GM18907 (cell line): ENCODE measurements around the gene TSSK2.
"Not testable (repeated sequence)": the region's sequence is repeated elsewhere in the genome, so short reads cannot be mapped to it uniquely, and the experiment has no call there.

ENCODE experiments used
- ATAC-seq: cut with Tn5 transposase; IDR thresholded peaks from one replicate; pipeline ENCODE4 v1.9.1; 2021; ENCODE audit warnings: mild to moderate bottlenecking, moderate library complexity; ENCODE audit not compliant: unreplicated experiment

Gene TSSK2

DNA sequence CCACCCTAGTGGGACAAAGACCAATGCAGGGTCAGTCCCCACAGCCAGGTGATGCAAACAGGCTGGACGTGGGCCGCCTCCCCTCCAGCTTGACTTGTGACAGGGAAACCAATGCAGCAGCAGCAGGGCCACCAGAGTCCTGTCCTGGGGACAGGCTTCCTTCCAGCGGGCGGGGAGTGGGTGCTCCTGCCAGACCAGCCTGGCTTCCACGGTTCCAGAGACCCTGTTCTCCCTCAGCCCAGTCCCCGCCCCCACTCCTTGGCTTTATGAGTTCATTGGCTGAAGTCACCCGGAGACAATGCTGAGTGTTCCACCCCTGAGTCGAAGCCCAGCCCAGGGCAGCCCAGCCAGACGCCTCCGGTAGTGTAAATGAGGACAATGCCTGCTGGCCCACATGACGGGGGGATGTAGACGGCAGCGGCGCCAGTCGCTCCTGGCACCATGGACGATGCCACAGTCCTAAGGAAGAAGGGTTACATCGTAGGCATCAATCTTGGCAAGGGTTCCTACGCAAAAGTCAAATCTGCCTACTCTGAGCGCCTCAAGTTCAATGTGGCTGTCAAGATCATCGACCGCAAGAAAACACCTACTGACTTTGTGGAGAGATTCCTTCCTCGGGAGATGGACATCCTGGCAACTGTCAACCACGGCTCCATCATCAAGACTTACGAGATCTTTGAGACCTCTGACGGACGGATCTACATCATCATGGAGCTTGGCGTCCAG, at the start of gene TSSK2:
Gene TSSK2 (plus strand): TSS at position 350 of the 726 bp plus-strand sequence. CDS start 92 bp downstream, at position 442.
- no peak for ATAC-seq

DNA sequence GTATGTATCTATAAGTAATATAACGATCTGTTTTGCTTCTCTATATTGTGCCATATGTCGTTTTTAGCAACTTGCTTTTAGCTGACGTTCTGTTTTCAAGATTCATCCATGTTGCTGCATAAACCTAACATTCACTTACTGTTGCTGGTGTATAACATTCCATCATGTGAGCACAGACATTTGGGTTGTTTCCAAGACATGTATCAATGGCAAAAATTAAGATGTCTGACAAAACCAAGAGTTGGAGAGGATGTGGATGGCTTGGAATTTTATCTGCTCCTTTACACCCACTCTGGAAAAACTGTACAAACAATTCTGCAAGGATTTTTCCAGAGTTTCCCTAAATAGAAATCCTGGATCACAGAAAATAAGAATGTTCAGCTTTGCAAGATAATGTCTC, 49.8 kb upstream of the TSSK2 start:
- ATAC-seq: no peak

DNA sequence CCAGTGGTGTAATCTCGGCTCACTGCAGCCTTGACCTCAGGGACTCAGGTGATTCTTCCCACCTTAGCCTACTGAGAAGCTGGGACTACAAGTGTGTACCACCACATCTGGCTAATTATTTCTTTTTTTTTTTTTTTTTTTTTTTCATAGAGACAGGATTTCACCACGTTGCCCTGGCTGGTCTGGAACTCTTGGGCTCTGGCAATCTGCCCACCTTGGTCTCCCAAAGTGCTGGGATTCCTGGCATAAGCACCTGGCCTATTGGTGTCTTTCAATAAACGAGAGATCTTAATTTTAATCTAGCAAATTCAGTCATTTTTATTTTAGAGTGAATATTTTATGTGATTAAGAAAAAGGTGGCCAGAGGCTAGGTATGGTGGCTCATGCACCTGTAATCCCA, 49.0 kb upstream of the TSSK2 start:
- no peak for ATAC-seq

- no peak for ATAC-seq
Measured at GRCh38 chr22:19082793-19083192, 48.3 kb upstream of the TSSK2 start.

DNA sequence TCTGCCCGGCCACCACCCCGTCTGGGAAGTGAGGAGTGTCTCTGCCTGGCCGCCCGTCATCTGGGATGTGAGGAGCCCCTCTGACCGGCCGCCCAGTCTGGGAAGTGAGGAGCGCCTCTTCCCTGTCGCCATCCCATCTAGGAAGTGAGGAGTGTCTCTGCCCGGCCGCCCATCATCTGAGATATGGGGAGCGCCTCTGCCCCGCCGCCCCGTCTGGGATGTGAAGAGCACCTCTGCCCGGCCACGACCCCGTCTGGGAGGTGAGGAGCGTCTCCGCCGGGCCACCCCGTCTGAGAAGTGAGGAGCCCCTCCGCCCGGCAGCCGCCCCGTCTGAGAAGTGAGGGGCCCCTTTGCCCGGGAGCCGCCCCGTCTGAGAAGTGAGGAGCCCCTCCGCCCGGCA, 47.0 kb upstream of the TSSK2 start:
- not testable (repeated sequence) for ATAC-seq

DNA sequence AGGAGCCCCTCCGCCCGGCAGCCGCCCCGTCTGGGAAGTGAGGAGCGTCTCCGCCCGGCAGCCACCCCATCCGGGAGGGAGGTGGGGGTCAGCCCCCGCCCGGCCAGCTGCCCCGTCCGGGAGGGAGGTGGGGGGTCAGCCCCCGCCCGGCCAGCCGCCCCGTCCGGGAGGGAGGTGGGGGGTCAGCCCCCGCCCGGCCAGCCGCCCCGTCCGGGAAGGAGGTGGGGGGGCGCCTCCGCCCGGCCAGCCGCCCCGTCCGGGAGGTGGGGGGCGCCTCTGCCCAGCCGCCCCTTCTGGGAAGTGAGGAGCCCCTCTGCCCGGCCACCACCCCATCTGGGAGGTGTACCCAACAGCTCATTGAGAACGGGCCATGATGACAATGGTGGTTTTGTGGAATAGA, 46.5 kb upstream of the TSSK2 start:
- ATAC-seq: not testable (repeated sequence)

DNA sequence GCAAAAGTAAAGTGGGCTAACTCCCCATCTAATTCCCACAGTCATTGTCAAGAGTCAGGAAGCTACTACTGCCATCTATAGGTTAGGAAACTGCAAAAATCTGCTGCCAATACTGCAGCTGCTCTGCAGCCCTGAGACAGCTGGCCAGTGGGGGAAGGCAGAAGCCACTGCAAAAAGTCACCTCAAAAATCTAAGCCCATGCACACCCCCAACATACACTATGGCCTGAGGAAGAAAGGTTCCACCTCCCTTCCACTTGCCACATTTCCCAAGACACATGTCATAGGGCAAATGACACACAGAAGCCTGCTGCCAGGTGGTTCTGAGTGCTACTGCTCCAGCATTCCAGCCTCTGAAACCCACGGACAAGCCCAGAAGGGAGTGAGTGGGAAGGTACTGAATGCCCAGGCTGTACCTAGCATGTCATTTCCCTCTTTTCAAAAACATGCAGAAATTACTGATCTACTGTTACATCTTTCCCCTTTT, 45.8 kb upstream of the TSSK2 start:
- no peak for ATAC-seq

- ATAC-seq: no peak
Measured at GRCh38 chr22:19086417-19086816, 44.7 kb upstream of the TSSK2 start.

- no peak for ATAC-seq
Measured at GRCh38 chr22:19086896-19087295, 44.2 kb upstream of the TSSK2 start.

GRCh38 chr22:19088866-19089595, 42.1 kb upstream of the TSSK2 start:
- no peak for ATAC-seq

GRCh38 chr22:19090183-19090582, 40.9 kb upstream of the TSSK2 start:
- no peak for ATAC-seq

GRCh38 chr22:19090586-19091127, 40.5 kb upstream of the TSSK2 start:
- ATAC-seq: no peak

DNA sequence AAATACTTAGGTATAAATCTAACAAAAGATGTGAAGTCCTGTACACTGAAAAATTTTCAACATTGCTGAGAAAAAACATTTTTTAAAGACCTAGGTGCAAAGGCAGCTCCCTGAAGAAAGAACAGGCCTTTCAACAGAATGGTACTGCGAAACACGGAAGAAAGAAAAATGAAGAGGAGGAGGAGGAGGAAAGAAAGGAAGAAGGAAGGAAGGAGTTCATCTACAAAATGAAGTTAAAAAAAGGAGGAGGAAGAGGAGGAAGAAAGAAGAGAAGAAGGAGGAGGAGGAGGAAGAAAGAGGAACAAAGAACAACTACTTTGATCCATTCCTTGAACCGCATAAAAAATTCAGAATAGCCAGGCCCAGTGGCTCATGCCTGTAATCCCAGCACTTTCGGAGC, 38.4 kb upstream of the TSSK2 start:
- no peak for ATAC-seq

- ATAC-seq: no peak
Measured at GRCh38 chr22:19094393-19094997, 36.6 kb upstream of the TSSK2 start.

- no peak for ATAC-seq
Measured at GRCh38 chr22:19096555-19096954, 34.6 kb upstream of the TSSK2 start.

DNA sequence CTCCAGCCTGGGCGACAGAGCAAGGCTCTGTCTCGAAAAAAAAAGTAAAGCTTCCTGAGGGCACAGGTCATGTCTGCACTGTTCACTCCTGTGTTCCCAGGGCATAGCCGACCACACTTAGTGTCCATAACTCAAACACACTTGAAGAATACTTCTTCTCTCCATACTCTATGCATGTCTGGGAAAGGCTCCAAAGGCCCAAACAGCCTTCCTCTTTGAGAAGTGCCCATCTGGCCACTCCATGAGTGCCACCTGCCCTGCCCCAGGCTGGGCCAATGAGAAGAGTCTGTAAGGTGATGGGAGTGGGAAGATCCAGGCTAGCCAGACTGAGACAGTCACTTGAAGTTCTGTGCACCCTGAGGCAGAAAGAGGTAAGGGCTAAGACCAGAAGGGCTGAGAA, 33.6 kb upstream of the TSSK2 start:
- ATAC-seq: no peak

DNA sequence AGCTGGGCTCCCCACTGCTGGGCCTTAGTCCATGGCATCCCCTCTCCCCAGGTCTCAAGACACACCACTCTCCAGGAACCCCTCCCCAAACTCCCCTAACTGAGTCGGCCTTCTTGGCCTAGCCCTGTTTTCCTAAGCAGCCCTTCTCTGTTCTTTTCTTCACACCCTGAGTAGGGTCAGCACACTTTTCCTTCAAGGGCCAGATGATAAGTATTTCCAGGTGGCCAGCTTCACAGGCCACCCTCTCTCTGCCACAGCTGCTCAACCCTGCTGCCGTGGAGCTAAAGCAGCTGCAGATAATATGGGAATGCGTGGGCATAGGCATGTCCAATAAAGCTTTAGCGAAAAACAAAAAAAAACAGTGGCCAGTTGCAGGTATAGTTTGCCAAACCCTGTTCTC, 33.0 kb upstream of the TSSK2 start:
- no peak for ATAC-seq

- ATAC-seq: no peak
Measured at GRCh38 chr22:19103880-19104821, 27.0 kb upstream of the TSSK2 start.

DNA sequence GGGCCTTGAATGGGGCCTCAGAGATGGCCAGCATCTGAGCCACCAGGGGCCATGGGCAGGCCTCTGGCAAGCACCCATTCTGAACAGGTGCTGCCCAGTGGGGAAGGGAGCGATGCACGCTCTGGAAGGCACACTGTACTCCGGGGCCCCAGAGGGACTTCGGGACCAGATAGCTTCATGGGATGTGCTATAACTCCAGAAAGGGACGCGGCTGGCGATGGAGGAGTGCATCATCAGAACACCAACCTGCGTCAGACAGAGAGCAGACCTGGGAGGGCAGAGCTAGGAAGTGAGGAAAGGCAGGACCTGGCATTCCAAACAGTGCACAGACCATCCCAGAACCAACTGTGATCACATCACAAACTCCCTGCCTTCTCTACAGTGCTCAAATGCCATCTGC, 25.7 kb upstream of the TSSK2 start:
- ATAC-seq: no peak
